Rectal smooth muscle tissue (tissue), 1 donor: ENCODE results near the gene FASTK.
"Not testable (repeated sequence)": the region's sequence is repeated elsewhere in the genome, so short reads cannot be mapped to it uniquely, and the experiment has no call there.

ENCODE experiments used
- H3K27ac ChIP-seq: one replicate; pipeline ENCODE4 v1.7.0; 2013; ENCODE audit warnings: low read depth, low read length, inconsistent platforms
- H3K27me3 ChIP-seq: one replicate; pipeline ENCODE4 v1.7.0; 2013; ENCODE audit warnings: low read length; ENCODE audit not compliant: control insufficient read depth, insufficient read depth
- H3K36me3 ChIP-seq: one replicate; pipeline ENCODE4 v1.7.0; 2013; ENCODE audit warnings: low read length; ENCODE audit not compliant: control insufficient read depth, insufficient read depth
- H3K4me1 ChIP-seq: one replicate; pipeline ENCODE4 v1.7.0; 2013; ENCODE audit warnings: low read length; ENCODE audit not compliant: control insufficient read depth, insufficient read depth
- H3K4me3 ChIP-seq: one replicate; pipeline ENCODE4 v1.7.0; 2013; ENCODE audit warnings: low read length
- H3K9ac ChIP-seq: one replicate; pipeline ENCODE4 v1.7.0; 2013; ENCODE audit warnings: low read length

The FASTK gene

GRCh38 chr7:151026771-151027727, 53.6 kb downstream of the FASTK start:
- H3K9ac ChIP-seq, H3K4me3 ChIP-seq, H3K27me3 ChIP-seq, H3K36me3 ChIP-seq, H3K27ac ChIP-seq, H3K4me1 ChIP-seq: not testable (repeated sequence)
